AG10803 (cell line): ENCODE measurements around the gene RNU6-1.

Experiments
- DNase-seq: peaks from one replicate; pipeline ENCODE4 v3.0.0; 2010; ENCODE audit warnings: low read depth
- H3K4me3 ChIP-seq: 2 replicates; pipeline ENCODE4 v1.5.1; 2011; ENCODE audit warnings: mild to moderate bottlenecking, low read length, control low read depth
- TF ChIP-seq, protein P1 (sequence below): conservative IDR thresholded peaks from 2 replicates; pipeline ENCODE4 v1.5.1; 2011; ENCODE audit warnings: mild to moderate bottlenecking, low read length, control low read depth, inconsistent platforms

The RNU6-1 gene

DNA sequence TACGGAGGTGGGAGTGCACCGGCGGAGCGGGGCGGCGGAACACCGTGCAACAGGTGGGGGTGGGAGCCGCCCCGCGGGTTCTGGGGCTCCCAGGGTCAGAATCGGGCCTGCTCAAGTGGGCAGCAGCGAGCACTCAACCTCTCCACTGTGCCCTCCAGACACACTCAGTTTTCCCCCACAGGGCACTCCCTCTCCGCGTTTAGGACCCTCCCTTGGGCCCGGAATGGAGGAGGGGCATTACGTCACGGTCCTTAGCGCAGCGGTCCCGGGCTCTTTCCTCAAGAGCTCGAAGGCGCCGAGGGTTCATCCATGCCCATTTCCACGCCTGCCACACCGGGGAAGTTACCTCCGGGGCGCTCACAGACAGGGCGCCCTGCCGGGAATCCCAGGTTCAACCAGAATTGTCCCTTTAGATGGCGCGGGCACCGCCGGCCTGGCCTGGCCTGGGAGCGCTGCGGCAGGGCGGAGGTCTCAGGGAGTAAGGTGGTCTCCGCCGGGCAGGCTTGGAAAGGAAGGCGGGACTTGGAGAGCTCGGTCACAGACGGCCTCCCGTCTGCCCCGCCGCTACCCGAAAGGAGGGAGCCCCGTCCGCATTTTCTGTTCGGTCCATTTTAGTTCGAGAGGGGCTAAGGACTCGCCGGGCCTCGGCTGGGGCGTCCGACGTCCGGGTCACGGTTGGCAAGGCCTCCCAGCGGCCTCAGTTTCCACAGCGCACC, 5.1 kb downstream of the RNU6-1 start:
- TF ChIP-seq, protein P1, sequence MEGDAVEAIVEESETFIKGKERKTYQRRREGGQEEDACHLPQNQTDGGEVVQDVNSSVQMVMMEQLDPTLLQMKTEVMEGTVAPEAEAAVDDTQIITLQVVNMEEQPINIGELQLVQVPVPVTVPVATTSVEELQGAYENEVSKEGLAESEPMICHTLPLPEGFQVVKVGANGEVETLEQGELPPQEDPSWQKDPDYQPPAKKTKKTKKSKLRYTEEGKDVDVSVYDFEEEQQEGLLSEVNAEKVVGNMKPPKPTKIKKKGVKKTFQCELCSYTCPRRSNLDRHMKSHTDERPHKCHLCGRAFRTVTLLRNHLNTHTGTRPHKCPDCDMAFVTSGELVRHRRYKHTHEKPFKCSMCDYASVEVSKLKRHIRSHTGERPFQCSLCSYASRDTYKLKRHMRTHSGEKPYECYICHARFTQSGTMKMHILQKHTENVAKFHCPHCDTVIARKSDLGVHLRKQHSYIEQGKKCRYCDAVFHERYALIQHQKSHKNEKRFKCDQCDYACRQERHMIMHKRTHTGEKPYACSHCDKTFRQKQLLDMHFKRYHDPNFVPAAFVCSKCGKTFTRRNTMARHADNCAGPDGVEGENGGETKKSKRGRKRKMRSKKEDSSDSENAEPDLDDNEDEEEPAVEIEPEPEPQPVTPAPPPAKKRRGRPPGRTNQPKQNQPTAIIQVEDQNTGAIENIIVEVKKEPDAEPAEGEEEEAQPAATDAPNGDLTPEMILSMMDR = no peak
- no peak overlapping the region for H3K4me3 ChIP-seq
- DNase-seq = no peak

DNA sequence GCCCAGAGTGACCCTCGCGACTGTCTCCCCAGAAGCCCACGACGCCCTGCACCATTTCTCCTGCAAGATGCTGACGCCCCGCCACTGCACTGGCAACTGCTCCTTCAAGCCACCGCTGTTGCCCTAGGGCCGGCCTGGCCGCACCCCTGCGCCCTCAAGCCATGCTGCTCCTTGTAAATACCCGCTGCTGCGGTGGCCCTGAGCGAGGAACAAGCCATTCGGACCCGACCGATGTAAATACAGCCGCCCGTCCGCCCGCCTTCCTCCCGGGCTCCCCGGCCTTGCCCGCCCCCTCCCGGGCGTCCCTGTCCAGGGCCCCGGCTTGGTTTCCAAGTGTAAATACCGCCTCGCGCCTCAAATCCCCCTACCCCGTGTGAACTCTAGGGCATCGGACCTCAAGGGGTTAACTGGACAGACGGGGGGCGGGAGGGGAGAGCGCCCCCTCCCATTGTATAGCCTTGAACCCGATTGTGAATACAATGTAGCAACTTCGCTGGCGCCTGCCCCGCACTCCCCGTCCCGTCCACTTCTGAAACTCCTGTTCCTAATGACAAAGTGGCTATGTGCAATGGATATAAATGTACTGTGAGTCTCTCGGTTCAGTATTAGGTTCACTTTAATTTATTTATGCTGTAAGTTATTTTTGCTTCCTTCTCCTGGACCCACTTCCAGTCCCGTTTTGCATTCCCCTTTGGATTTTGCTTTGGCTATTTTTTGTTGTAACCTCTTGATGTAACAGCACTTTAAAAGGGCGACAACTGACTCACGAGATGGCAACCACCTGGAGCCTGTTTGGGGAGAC, 5.9 kb downstream of the RNU6-1 start:
- 0 out of 2 replicates have a peak overlapping the region, but pooled peaks have one; percentile 22 for H3K4me3 ChIP-seq
- TF ChIP-seq, protein P1 = peak; percentile 42
- no peak for DNase-seq

DNA sequence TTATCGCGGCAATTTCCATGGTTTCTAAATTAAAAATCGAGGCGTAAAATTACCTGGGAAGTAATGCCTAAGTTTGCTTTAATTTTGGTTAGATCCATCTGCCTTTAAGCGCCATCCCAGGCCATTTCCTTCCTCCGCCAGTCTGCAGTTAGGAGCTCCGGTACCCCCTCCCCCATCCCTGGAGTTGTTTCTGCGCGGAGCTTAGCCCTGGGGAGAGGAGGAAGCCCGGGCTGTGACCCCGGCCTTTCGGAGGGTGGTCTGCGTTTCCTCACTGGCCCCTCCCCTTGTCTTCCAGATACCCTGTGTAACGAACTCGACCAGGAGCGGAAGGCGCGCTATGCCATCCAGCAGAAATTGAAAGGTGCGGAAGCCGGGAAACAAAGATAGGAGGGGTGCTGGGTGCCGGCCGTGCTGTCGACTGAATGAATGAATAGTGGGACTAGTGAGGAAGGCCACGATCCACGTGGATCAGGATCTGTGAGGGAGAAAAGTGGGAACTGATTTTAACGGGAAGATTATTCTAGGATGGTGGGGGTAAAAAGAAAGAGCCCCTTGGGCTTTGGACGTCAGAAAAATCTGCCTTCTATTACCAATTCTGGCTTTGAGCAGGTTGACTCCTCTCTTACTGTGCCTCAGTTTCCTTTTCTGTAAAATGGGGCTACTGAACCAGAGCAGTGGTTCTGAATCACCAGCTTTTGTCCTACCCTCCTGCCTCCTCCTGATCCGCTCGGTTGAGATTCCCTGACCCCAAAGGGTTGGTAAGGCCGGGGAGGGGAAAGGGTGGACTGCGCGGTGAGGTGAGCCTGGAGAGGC, 6.7 kb downstream of the RNU6-1 start:
- DNase-seq = no peak
- H3K4me3 ChIP-seq = peak overlapping the region; percentile 40
- TF ChIP-seq, protein P1 = no peak

DNA sequence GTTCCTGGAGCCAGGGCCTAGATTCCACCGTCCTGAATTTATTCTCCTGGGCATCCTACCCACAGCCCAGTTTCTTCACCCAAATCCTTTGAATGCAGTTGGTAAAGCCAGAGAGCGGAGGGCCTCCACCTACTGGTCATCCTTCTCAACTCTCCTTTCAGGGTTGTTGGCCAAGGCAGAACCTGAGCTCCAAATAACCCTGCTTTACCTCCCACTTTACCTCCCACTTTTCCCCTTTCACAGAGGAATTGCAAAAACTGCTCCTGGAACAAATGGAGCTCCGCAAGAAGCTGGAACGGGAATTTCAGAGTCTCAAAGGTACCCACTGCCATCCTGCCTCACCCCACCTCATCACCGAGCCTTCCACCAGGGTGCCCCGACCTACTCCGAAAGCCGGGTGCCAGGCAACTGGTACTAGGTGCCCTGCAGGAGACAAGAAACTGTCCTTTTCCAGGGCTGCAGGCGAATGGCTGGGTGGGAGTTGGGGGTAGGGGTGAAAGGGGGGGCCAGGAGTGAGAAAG, 7.8 kb downstream of the RNU6-1 start:
- DNase-seq = peak; percentile 24
- TF ChIP-seq, protein P1 = peak; percentile 40
- no peak overlapping the region for H3K4me3 ChIP-seq

DNA sequence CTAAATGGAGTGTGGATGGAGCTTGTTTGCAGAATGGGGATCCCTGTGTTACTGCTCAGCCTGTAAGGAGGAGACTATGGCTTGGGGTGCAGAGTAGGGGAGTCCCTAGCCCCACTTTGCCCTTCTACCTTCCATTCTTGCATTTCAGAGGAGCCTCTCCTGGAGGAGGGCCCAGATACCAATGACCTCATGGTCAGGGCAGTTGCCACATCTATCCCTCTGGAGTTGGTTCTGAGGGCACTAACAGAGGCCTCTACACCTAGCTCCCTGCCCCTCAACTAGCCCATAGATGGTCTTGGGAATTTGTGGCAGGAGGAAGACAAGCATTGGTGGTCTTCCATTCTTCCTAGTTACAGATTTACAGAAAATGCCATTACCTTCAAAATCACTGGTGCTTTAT, 8.5 kb downstream of the RNU6-1 start:
- TF ChIP-seq, protein P1 = no peak
- DNase-seq = no peak
- no peak overlapping the region for H3K4me3 ChIP-seq

DNA sequence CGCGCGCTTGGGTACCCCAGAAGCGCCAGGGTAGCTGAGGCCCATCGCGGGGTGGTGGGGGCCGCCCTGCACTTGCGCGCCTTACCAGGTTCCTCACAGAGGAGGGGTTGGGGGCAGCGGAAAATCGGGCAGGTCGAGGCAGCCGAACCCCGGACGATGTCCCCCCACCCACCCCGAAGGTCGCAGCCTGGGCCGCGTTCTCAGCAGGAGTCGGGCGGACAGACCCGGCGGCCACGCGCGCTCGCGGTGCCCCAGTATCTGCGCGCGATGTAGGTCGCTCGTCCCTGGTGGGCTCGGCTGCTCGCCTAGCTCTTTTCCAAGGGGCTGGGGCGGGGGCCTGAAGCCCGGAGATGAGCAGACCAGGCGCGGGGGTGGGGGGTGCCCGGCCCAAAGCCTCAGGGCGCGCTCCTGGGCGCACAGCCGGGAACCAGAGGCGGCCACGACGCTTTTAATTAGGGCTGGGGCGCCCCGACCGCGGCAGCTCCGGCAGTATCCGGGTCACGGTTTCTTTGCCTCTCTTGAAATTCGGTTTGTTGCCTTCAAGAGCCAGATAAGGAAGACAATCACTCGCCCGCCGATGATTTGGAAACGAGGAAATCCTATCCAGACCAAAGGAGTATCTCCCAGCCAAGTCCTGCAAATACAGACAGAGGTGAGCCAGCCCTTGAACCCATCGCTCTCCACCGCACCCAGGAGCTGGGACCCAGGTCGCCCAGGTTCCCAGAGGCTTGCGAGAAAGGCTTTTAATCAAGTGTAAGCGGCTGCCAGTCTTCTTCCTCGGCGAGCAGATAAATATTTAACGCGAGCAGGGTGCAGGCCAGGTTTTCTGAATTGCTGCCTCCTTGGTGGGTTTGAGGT, 10.0 kb downstream of the RNU6-1 start:
- DNase-seq = no peak
- H3K4me3 ChIP-seq = no peak overlapping the region
- TF ChIP-seq, protein P1 = no peak
